Ishikawa (cell line): Measurements from ENCODE around the gene RAI2.

Experiments used
- CEBPB ChIP-seq: IDR thresholded peaks from 2 replicates; pipeline ENCODE4 v1.6.1; 2012
- CREB1 ChIP-seq: IDR thresholded peaks from 2 replicates; pipeline ENCODE4 v1.6.1; 2012; ENCODE audit warnings: low read depth
- EP300 ChIP-seq: IDR thresholded peaks from 2 replicates; pipeline ENCODE4 v1.6.1; 2012; ENCODE audit warnings: borderline replicate concordance
- RAD21 ChIP-seq: IDR thresholded peaks from 2 replicates; pipeline ENCODE4 v1.6.1; 2012; ENCODE audit warnings: low read depth
- REST ChIP-seq: IDR thresholded peaks from 2 replicates; pipeline ENCODE4 v1.6.1; 2012; ENCODE audit warnings: low read depth, mild to moderate bottlenecking
- TCF12 ChIP-seq: IDR thresholded peaks from 2 replicates; pipeline ENCODE4 v1.6.1; 2012; ENCODE audit warnings: low read depth
- YY1 ChIP-seq: IDR thresholded peaks from 2 replicates; pipeline ENCODE4 v1.6.1; 2012; ENCODE audit warnings: low read depth
- TF ChIP-seq, protein P1 (sequence below): IDR thresholded peaks from 2 replicates; pipeline ENCODE4 v1.6.1; 2012

GRCh38 chrX:17812763-17813162 lies 48.3 kb downstream of the RAI2 start:
- TF ChIP-seq YY1 (no peak), RAD21 (peak; percentile 54), CREB1 (no peak), CEBPB (no peak), REST (no peak), TCF12 (no peak), EP300 (no peak)
- TF ChIP-seq, protein P1, sequence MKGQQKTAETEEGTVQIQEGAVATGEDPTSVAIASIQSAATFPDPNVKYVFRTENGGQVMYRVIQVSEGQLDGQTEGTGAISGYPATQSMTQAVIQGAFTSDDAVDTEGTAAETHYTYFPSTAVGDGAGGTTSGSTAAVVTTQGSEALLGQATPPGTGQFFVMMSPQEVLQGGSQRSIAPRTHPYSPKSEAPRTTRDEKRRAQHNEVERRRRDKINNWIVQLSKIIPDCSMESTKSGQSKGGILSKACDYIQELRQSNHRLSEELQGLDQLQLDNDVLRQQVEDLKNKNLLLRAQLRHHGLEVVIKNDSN = no peak
